NCI-H128 (cell line): ENCODE results near the gene TFCP2L1.

Experiments
- DNase-seq: peaks from one replicate; lab custom pipeline; 2025; ENCODE audit not compliant: unreplicated experiment; lab: John Stamatoyannopoulos, UW

The TFCP2L1 gene

GRCh38 chr2:121179467-121179866 lies 105.5 kb downstream of the TFCP2L1 start:
- no peak for DNase-seq

DNA sequence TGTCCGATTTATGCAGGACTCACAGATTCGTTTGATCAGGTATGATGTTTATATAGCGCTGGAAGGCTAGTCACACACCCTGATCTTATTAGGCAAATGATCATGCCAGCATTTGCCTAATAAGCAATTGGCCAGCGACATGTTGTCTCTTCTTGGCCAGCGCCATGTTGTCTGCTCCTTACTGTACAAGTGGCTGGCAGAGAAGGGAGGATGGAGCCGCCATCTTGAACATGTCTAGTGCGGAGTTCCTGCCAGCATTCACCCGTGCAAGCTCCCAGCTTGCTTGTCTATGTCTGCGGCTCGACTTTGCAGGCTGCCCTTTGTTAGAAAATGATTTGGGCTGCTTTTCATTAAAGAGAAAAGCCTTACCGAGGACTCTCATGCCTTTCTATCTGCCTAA lies 106.3 kb downstream of the TFCP2L1 start:
- DNase-seq = no peak

DNA sequence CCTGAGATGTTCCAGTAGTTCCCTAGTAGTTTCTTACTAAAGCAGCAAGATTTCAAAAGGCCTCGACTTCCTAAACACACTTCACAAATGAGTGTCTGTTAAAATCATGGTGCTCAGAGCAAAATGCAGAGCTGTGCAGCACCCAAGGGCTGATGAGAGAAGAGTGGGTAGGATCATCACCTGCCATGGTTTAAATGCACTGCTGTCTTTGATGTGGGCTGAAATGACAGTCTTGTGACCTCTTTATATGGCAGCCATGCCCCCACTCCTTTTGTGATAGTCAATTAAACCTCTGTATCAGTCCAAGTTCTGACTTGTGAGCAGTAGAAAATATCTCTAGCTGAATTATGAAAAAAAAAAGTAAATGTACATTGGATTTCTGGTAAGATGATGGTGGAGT lies 107.1 kb downstream of the TFCP2L1 start:
- no peak for DNase-seq

DNA sequence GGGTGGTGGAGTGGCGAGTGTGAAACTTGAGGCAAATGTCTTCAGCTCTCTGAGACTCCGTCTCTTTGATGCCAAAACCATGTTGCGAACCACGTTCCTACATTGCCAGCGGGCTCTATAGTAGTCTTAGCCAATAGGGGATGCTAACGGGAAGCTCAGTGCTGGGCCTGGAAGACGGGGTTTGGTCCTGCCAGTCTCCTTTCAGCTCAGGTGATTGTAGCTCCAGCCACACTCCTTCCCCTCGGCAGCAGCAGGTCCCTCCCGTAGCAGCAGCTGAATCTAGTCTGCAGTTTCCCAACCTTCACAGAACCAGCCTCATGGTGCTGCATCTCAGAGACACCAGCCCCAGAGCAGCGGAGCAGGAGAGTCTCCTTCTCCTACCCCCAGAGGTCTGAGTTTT lies 109.7 kb downstream of the TFCP2L1 start:
- no peak for DNase-seq

DNA sequence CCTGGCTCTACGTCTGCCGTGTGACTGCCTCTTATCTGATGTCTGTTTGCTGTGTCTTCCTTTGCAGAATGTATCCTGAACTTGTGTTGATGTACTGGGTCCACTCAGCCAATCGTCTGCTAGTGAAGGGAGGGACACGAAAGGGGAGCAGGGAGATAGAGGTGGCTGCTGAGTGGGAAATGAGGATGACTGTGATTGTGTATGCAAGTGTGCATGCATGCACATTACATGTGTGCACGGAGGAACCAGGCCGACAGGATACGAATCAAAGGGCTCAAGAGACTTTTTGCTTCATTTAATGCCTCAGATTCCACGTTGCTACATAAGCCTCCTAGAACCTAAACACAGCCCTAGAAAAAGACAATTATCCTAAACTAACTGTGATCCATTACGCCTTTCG lies 111.2 kb downstream of the TFCP2L1 start:
- DNase-seq = no peak

- DNase-seq = no peak
These were observed 111.9 kb downstream of the TFCP2L1 start for GRCh38 chr2:121173112-121173511.

- DNase-seq = no peak
These were observed 112.5 kb downstream of the TFCP2L1 start for GRCh38 chr2:121172456-121172855.

GRCh38 chr2:121171625-121172119 lies 113.3 kb downstream of the TFCP2L1 start:
- DNase-seq = no peak

DNA sequence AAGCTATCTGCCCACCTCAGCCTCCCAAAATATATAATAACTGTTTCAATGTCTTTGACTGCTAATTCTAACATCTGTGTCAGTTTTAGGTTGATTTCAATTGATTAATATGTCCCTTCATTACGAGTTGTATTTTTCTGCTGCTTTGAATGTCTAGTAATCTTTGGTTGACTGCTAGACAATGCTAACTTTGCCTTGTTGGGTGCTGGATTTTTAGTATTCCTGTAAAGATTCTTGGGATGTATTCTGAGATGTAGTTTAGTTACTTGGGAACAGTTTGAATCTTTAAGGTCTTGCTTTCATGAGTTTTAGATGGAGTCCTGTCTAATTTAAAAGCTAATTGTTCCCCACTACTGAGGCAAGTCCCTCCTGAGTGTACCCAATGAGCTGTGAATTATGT lies 114.4 kb downstream of the TFCP2L1 start:
- no peak for DNase-seq

GRCh38 chr2:121167411-121167810 lies 117.6 kb downstream of the TFCP2L1 start:
- no peak for DNase-seq
